Breast epithelium (tissue), 3 donors: ENCODE measurements around the gene OR5K2.

Experiments used
- CTCF ChIP-seq, 3 donors: fragments of 450-650 bp; IDR thresholded peaks; one replicate each; pipeline ENCODE4 v1.5.1; 2016 to 2017; ENCODE audit warnings: antibody characterized with exemption in 3 of 3, mild to moderate bottlenecking in 3 of 3, moderate library complexity in 3 of 3
- POLR2A ChIP-seq: fragments of 450-650 bp; IDR thresholded peaks from one replicate; pipeline ENCODE4 v1.6.1; 2016; ENCODE audit warnings: antibody characterized with exemption, mild to moderate bottlenecking, moderate library complexity
- POLR2AphosphoS5 ChIP-seq, 3 donors: sonication (generic); formaldehyde crosslinking; IDR thresholded peaks; one replicate each; pipeline ENCODE4 v1.6.1; 2017; ENCODE audit warnings: antibody characterized with exemption in 3 of 3

GRCh38 chr3:98532275-98532637, 34.8 kb downstream of the OR5K2 start:
- TF ChIP-seq CTCF (IDR thresholded peaks at IDR 0.05), result no peak
- no peak for TF ChIP-seq POLR2A
- TF ChIP-seq POLR2AphosphoS5 (IDR thresholded peaks at IDR 0.05), result no peak
